NCI-H510A treated with DMSO at 0.1 percent for 48 hours (cell line): ENCODE results near the gene KLRC1.
"Not testable (repeated sequence)": the region's sequence is repeated elsewhere in the genome, so short reads cannot be mapped to it uniquely, and the experiment has no call there.

Source experiments
- DNase-seq: peaks from one replicate; lab custom pipeline; 2025; lab: John Stamatoyannopoulos, UW

The KLRC1 gene

DNA sequence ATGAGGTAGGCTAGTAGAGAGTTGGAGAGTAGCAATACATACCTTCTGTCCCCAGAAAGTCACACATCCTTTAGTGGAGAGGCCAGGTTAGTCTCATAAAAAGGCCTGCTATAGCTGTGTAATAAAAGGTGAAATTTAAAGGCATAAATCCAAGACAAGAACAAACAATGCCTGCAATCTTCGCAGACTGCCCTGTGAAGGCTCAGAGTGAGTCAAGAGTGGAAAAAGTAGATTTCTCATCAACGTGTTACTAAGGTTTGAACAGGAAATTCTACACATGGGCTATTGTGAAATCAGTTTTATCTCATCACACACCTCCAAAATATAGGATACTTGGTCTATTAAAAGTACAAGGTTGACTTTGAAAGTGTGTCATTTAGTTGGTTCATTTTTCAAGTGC lies at the start of gene KLRC1:
Gene KLRC1 (minus strand): TSS at position 222 of the 400 bp plus-strand sequence. CDS start 2,221 bp downstream, outside the sequence.
- no peak for DNase-seq

DNA sequence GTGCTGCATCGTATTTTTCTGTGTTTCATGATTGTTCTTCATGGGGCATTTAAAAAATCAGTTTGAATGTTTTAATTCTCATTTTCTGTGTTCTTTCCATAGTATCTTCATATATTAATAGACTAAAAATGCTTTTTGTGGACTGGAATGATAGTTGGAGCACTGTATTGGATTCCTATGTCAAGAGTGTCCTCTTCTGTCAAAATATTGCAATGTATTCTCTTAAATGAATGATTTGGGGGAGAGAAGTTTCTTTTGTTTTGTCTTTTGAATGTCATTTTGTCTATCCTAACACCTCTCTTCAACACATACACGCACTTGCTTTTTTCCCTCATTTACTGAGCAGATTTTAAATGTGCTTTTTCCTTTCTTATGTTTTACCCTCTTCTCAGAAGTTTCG lies 47.9 kb upstream of the KLRC1 start:
- no peak for DNase-seq

- no peak for DNase-seq
These were observed 44.9 kb upstream of the KLRC1 start for GRCh38 chr12:10498042-10498441.

DNA sequence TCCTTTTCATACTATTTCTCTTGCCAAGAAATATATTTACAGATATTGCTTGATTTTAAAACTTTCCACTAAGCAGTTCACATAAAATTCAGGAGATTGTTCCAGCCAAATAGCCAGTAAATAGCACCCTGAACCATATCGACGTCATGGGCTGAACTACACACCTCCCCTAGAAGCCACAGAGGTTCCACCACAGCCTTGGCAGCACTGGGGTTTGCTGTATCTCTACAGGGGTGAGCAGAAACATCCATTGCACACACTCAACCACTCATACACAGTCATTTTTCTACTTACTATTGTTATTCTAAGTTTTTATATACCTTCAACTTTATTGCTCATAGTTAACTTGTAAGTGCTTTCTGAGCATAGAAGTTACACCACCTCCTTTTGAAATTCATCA lies 44.4 kb upstream of the KLRC1 start:
- no peak for DNase-seq

DNA sequence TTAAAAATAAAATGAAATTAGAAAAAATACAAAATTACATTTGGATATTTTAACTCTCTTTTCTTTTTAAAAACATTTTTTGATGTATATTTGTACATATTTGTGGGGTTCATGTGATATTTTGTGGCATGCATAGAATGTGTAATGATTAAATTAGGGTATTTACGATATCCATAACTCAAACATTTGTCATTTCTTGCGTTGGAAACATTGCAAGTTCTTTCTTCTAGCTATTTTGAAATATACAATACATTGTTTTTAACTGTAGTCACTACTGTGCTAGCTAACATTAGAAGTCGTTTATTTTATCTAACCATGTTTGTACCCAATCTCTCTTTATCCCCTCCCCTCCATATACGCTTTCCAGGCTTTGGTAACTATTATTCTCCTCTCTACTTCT lies 38.6 kb upstream of the KLRC1 start:
- DNase-seq = no peak

DNA sequence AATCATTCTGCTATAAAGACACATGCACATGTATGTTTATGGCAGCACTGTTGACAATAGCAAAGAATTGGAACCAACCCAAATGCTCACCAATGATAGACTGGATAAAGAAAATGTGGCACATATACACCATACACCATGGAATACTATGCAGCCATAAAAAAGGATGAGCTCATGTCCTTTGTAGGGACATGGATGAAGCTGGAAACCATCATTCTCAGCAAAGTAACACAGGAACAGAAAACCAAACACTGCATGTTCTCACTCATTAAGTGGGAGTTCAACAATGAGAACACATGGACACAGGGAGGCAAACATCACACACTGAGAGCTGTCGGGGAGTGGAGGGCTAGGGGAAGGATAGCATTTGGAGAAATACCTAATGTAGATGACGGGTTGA lies 34.2 kb upstream of the KLRC1 start:
- not testable (repeated sequence) for DNase-seq

DNA sequence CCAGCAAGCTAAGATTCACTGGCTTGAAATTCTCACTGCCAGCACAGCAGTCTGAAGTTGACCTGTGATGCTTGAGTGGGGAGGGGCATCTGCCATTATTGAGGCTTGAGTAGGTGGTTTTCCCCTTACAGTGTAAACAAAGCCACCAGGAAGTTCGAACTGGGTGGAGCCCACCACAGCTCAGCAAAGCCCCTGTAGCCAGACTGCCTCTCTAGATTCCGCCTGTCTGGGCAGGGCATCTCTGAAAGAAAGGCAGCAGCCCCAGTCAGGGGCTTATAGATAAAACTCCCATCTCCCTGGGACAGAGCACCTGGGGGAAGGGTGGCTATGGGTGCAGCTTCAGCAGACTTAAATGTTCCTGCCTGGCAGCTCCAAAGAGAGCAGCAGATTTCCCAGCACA lies 28.7 kb upstream of the KLRC1 start:
- not testable (repeated sequence) for DNase-seq

DNA sequence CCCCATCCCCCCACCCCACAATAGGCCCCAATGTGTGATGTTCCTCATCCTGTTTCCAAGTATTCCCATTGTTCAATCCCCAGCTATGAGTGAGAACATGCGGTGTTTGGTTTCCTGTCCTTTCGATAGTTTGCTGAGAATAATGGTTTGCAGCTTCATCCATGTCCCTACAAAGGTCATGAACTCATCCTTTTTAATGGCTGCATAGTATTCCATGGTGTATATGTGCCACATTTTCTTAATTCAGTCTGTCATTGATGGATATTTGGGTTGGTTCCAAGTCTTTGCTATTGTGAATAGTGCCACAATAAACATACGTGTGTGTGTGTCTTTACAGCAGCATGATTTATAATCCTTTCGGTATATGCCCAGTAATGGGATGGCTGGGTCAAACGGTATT lies 19.6 kb upstream of the KLRC1 start:
- DNase-seq = not testable (repeated sequence)

DNA sequence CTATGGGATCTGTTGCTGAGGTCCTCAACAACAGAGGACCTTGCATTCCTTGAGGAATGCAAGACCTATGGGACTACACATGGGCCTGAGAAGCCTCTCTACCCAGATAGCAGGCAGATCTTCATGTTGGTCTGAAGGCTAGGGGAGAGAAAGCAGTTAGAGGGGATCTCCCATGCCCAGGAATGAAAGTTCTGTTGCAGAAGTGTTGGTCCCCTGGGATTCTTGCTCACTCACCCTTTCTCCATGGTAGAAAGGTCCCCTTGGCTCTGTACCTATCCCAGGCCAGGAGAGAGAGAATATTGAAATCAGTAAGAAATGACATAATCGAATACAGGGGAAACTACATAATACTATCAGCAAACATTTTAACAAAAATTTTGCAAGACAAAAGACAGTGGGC lies 16.5 kb upstream of the KLRC1 start:
- DNase-seq = no peak

- DNase-seq = no peak
These were observed 13.1 kb upstream of the KLRC1 start for GRCh38 chr12:10466311-10466710.

DNA sequence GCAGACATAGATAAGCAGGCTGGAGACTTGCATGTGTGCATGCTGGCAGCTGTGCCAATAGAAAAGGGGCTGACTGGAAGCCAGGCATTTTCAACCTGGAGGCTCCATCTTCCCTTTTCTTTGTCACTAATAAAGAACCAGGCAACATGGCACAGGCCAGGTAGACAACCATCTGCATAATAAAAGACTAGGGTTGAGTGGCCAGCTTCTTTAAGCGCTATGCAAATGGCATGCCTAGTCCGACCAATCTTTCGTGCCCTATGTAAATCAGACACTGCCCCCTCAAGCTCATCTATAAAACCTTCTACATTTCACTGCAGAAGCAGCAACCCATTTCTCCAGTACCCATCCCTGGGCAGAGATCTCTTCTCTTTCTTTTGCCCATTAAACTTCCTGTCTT lies 4.6 kb upstream of the KLRC1 start:
- DNase-seq = no peak

DNA sequence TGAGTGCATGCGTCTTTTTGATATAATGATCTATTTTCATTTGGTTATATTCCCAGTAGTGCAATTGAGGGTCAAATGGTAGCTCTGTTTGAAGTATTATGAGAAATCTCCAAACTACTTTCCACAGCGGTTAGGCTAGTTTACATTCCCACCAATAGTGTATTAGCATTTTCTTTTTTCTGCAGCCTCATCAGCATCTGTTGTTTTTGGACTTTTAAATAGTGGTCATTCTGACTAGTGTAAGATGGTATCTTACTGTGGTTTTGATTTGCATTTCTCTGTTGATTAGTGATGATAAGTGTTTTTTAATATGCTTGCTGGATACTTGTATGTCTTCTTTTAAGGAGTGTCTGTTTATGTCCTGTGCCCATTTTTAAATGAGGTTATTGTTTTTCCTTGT lies 3.7 kb upstream of the KLRC1 start:
- DNase-seq = no peak

- no peak for DNase-seq
These were observed 2.6 kb upstream of the KLRC1 start for GRCh38 chr12:10455766-10456165.

DNA sequence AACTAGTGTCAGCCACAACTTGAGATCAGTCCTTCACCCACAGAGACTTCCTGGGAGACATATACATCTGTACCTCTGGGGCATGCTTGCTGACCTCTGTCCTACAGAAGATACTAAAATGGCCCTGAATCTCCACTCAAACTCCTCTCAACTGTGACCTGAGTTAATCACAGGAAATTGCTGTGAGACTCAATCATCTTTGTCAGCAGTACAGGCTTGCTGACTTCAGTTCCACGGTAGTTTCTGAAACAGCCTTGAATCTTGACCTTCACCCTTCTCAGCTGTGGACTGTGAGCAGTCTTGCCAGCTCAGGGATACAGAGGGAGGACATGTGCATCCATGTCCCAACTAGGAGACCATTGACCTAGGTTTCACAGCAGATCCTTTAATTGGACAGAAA lies 1.4 kb upstream of the KLRC1 start:
- DNase-seq = no peak

GRCh38 chr12:10448236-10448635 lies 4.9 kb downstream of the KLRC1 start:
- no peak for DNase-seq

DNA sequence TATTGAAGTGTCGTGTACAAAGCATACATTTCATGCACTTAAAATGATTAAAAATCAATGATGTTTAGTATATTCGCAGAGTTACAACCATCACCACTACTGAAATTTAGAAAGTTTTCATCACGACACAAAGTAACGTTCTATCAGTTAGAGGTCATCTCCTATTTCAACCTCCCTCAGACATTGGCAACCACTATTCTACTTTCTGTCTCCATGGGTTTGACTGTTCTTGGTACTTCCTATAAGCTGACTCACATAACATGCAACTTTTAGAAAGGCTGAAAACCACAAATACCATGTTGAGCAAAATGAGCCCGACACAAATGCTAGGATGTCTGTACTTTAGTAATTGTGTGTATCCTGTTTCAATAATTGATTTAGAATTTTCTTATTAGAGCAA lies 7.1 kb downstream of the KLRC1 start:
- DNase-seq = not testable (repeated sequence)

- not testable (repeated sequence) for DNase-seq
These were observed 12.0 kb downstream of the KLRC1 start for GRCh38 chr12:10441144-10441543.

- DNase-seq = peak; percentile 65
These were observed 13.4 kb downstream of the KLRC1 start for GRCh38 chr12:10439608-10440274.

GRCh38 chr12:10437601-10438000 lies 15.6 kb downstream of the KLRC1 start:
- DNase-seq = not testable (repeated sequence)

DNA sequence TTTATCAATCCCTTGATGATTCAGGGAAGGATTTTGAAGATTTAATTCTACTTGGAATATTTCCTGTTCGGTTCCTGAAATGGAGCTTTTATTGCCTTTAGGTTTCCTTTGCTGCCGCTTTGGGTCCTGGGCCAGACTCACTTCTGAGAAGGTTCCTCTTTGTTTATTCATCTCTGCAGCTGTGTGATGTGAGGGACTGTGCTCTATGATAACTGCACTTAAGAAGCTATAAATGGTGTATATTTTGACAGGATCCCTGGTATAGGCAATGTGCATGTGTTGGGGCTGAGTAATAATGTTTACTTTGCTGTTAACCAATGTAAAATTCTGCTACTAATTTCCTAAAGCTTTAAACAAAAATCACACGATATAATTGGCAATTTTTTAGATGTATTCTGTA lies 17.4 kb downstream of the KLRC1 start, which contains the start of gene KLRC2:
Gene KLRC2 (minus strand): TSS at position 195 of the 400 bp plus-strand sequence. CDS start 24 bp downstream, at position 171.
- peak; percentile 70 for DNase-seq

DNA sequence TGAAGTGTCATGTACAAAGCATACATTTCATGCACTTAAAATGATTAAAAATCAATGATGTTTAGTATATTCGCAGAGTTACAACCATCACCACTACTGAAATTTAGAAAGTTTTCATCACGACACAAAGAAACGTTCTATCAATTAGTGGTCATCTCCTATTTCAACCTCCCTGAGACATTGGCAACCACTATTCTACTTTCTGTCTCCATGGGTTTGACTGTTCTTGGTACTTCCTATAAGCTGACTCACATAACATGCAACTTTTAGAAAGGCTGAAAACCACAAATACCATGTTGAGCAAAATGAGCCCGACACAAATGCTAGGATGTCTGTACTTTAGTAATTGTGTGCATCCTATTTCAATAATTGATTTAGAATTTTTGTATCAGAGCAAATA lies 22.6 kb downstream of the KLRC1 start:
- DNase-seq = not testable (repeated sequence)

DNA sequence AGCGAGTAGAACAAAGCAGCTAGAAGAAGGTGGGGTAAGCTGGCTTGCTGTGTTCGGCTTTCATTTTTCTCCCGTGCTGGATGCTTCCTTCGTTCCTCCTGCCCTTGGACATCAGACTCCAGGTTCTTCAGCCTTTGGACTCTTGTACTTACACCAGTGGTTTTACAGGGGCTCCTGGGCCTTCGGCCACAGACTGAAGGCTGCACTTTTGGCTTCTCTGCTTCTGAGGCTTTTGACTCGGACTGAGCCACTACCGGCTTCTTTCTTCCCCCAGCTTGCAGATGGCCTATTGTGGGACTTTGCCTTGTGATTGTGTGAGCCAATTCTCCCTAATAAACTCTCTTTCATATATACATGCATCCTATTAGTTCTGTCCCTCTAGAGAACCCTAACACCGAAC lies 27.2 kb downstream of the KLRC1 start:
- DNase-seq = not testable (repeated sequence)

DNA sequence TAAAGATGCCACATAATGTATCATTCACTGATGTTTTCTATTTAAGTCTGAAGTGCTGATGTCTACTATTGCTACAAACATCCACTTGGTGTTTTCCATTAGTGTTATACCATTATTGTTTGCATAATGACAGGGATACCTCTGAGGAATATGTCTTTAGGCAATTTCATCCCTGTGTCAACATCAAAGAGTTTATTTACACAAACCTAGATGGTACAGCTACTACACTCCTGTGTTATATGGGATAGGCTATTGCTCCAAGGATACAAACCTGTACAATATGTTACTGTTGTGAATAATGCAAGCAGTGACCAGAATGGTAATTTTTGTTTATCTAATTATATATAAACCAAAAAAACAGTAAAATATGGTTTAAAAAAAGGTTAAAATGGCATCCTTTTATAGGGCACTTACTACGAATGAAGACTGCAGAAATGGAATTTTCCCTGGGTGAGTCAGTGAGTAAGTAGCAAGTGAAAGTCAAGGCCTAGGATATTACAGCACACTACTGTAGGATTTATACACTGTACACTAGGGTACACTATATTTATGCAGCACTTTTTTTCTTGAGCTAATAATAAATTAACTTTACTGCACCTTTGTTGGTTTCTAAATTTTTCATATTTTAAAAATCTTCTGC lies 28.8 kb downstream of the KLRC1 start:
- not testable (repeated sequence) for DNase-seq

DNA sequence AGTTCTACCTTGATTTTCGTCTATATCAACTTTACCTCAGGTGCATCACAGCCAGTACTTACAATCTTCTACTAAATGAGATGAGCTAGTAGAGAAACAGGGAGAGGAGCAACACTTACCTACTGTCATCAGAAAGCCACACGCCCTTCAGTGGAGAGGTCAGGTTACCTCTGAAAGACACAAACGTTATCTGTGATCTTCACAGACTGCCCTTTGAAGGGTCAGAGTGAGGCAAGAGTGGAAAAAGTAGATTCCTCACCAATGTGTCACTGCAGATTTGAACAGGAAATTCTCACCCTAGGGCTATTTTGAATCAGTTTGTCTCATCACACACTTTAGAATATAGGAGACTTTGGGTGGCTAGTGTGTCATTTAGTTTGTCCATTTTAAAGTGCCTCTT lies 31.0 kb downstream of the KLRC1 start:
- not testable (repeated sequence) for DNase-seq
